CD8-positive, alpha-beta memory T cell (primary cell): Measurements from ENCODE around the gene VPS45. TPM values are rescaled to one million over a fixed set of nuclear protein-coding genes. Genes with fewer than 3 reads are reported as not detected.

Experiments
- CTCF ChIA-PET: fragments of 350-600 bp; sonication (Branson Sonifier 250); formaldehyde crosslinking; loops from one replicate; lab custom pipeline; 2021; ENCODE audit warnings: antibody characterized with exemption; lab: Charles Lee
- POLR2A ChIA-PET: fragments of 350-600 bp; sonication (Branson Sonifier 250); formaldehyde crosslinking; loops from one replicate; lab custom pipeline; 2021; ENCODE audit warnings: antibody characterized with exemption; lab: Charles Lee
- DNase-seq, 5 donors: peaks; one replicate each; pipeline versions ENCODE4 v3.0.0 to v3.0.0-alpha.2; 2020 to 2022; ENCODE audit warnings: mixed read lengths in 1 of 5
- H3K27ac ChIP-seq: one replicate; pipeline ENCODE4 v1.7.0; 2013; ENCODE audit warnings: low read depth, mild to moderate bottlenecking, low read length, moderate library complexity
- H3K27me3 ChIP-seq: 2 replicates; pipeline ENCODE4 v1.7.0; 2013; ENCODE audit warnings: low read length, mild to moderate bottlenecking; ENCODE audit not compliant: insufficient read depth, poor library complexity, severe bottlenecking
- H3K36me3 ChIP-seq: 2 replicates; pipeline ENCODE4 v1.7.0; 2013; ENCODE audit warnings: mild to moderate bottlenecking, low read length, moderate library complexity; ENCODE audit not compliant: insufficient read depth
- H3K4me1 ChIP-seq: 2 replicates; pipeline ENCODE4 v1.7.0; 2013; ENCODE audit warnings: mild to moderate bottlenecking, low read length, moderate library complexity; ENCODE audit not compliant: insufficient read depth
- H3K4me3 ChIP-seq: 2 replicates; pipeline ENCODE4 v1.7.0; 2013; ENCODE audit warnings: mild to moderate bottlenecking, low read length
- H3K9me3 ChIP-seq: 2 replicates; pipeline ENCODE4 v1.7.0; 2013; ENCODE audit warnings: mild to moderate bottlenecking, low read length
- H3K27ac Mint-ChIP-seq, 8 donors: one replicate each; pipeline ENCODE4 v1.8.0; 2020 to 2021; ENCODE audit warnings: mixed read lengths in 8 of 8, mild to moderate bottlenecking in 6 of 8, inconsistent platforms in 3 of 8, moderate library complexity in 3 of 8
- H3K27me3 Mint-ChIP-seq, 2 donors: one replicate each; pipeline ENCODE4 v1.8.0; 2020 to 2021; ENCODE audit warnings: mixed read lengths in 2 of 2, mild to moderate bottlenecking in 1 of 2, moderate library complexity in 1 of 2
- H3K36me3 Mint-ChIP-seq, 3 donors: one replicate each; pipeline ENCODE4 v1.8.0; 2020 to 2021; ENCODE audit warnings: mixed read lengths in 3 of 3, inconsistent platforms in 1 of 3, mild to moderate bottlenecking in 1 of 3
- H3K4me1 Mint-ChIP-seq, 3 donors: one replicate each; pipeline ENCODE4 v1.8.0; 2020 to 2021; ENCODE audit warnings: mixed read lengths in 3 of 3, inconsistent platforms in 1 of 3, mild to moderate bottlenecking in 1 of 3
- H3K4me3 Mint-ChIP-seq, 7 donors: one replicate each; pipeline ENCODE4 v1.8.0; 2020 to 2021; ENCODE audit warnings: mixed read lengths in 7 of 7, mild to moderate bottlenecking in 6 of 7, moderate library complexity in 4 of 7, inconsistent platforms in 2 of 7
- H3K9me3 Mint-ChIP-seq, 5 donors: one replicate each; pipeline ENCODE4 v1.8.0; 2020 to 2022; ENCODE audit warnings: mixed read lengths in 5 of 5, mild to moderate bottlenecking in 3 of 5, moderate library complexity in 2 of 5, inconsistent platforms in 1 of 5
- polyA plus RNA-seq: library from polyadenylated mRNA; unstranded; fragments of 300-500 nt; fragmentation: Illumina TruSeq; gene quantifications from one replicate; pipeline ENCODE4 v1.2.3, GENCODE V29; 2021
- total RNA-seq, 2 experiments: library from RNA; stranded (reverse); gene quantifications; one replicate each; pipeline ENCODE4 v1.2.3, GENCODE V29; 2021

VPS45 gene
- total and polyA plus RNA-seq, 3 experiments from 2014 or later, result 26.3 to 33.6 (median 27.5) TPM

- no peaks in the 10 kb centered on the region for H3K27me3 ChIP-seq
- Mint-ChIP-seq H3K27ac (peak overlapping the region in 1 of 8 donors; percentile 40), H3K4me3 (no peak overlapping the region), H3K9me3 (no peaks in the 10 kb centered on the region), H3K4me1 (peaks cover 22 to 47% (median 45%) of the 10 kb centered on the region in 3 donors), H3K27me3 (no peaks in the 10 kb centered on the region), H3K36me3 (peaks cover 4 to 56% (median 17%) of the 10 kb centered on the region in 3 donors)
- no peaks in the 10 kb centered on the region for H3K36me3 ChIP-seq
- H3K4me3 ChIP-seq, result no peak overlapping the region
- ChIA-PET CTCF (interaction anchor here (1.0 to 7.2 kb wide), 11 partner anchors 19 to 117 kb away, joined by 3 to 150 read pairs (median 5); partner anchors contain the start of gene PLEKHO1), POLR2A (interaction anchor here (0.8 to 1.9 kb wide), 3 partner anchors 38 to 114 kb away, joined by 3 to 15 read pairs (median 3); partner anchors contain the start of gene PLEKHO1)
- no peak overlapping the region for H3K27ac ChIP-seq
- peaks cover 6% of the 10 kb centered on the region for H3K4me1 ChIP-seq
- H3K9me3 ChIP-seq, result no peaks in the 10 kb centered on the region
- no peak for DNase-seq
Measured at GRCh38 chr1:150073516-150073915, 5.9 kb downstream of the VPS45 start.

DNA sequence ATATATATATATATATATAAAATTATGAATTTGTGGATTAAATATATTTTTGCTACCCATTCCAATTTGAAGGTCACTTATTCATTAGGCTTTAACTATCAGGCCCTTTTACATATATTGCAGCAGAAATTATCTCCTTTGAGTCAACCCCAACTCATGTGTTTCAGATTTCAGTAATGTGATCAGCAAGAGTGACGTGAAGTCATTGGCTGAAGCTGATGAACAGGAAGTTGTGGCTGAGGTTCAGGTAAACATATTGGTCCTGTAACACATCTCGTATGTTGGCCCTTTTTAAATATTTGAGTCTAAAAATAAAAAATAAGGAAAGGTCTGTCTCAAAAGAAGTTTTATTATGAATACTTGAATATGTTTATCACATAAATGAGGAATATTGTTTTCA, 8.5 kb downstream of the VPS45 start:
- Mint-ChIP-seq H3K9me3 (no peaks in the 10 kb centered on the region), H3K27me3 (no peaks in the 10 kb centered on the region), H3K27ac (peak overlapping the region in 5 of 8 donors; percentile 10 to 63 (median 21)), H3K4me3 (no peak overlapping the region), H3K36me3 (peaks cover 9 to 56% (median 18%) of the 10 kb centered on the region in 3 donors), H3K4me1 (peaks cover 8 to 36% (median 34%) of the 10 kb centered on the region in 3 donors)
- no peaks in the 10 kb centered on the region for H3K27me3 ChIP-seq
- ChIA-PET POLR2A (no interaction called here), CTCF (interaction anchor here (3.6 to 7.2 kb wide), 2 partner anchors 88 to 112 kb away, joined by 14 to 150 read pairs; no protein-coding TSS in a partner anchor)
- no peak overlapping the region for H3K4me3 ChIP-seq
- H3K36me3 ChIP-seq, result no peaks in the 10 kb centered on the region
- no peak for DNase-seq
- H3K27ac ChIP-seq, result no peak overlapping the region
- H3K4me1 ChIP-seq, result no peaks in the 10 kb centered on the region
- no peaks in the 10 kb centered on the region for H3K9me3 ChIP-seq

- Histone ChIP-seq H3K27ac (no peak overlapping the region), H3K9me3 (no peaks in the 10 kb centered on the region), H3K27me3 (no peaks in the 10 kb centered on the region), H3K36me3 (peaks cover 6% of the 10 kb centered on the region), H3K4me3 (no peak overlapping the region), H3K4me1 (no peaks in the 10 kb centered on the region)
- ChIA-PET CTCF (interaction anchor here (1.2 to 7.2 kb wide), 4 partner anchors 22 to 111 kb away, joined by 3 to 150 read pairs (median 8); partner anchors contain the start of gene PLEKHO1), POLR2A (no interaction called here)
- no peak for DNase-seq
- no peak overlapping the region for H3K27ac Mint-ChIP-seq
- H3K27me3 Mint-ChIP-seq, result no peaks in the 10 kb centered on the region
- H3K9me3 Mint-ChIP-seq, result no peaks in the 10 kb centered on the region
- peaks cover 12 to 64% (median 18%) of the 10 kb centered on the region in 3 donors for H3K36me3 Mint-ChIP-seq
- H3K4me1 Mint-ChIP-seq, result peaks cover 8 to 37% (median 34%) of the 10 kb centered on the region in 3 donors
- no peak overlapping the region for H3K4me3 Mint-ChIP-seq
Measured at GRCh38 chr1:150076985-150077384, 9.4 kb downstream of the VPS45 start.

DNA sequence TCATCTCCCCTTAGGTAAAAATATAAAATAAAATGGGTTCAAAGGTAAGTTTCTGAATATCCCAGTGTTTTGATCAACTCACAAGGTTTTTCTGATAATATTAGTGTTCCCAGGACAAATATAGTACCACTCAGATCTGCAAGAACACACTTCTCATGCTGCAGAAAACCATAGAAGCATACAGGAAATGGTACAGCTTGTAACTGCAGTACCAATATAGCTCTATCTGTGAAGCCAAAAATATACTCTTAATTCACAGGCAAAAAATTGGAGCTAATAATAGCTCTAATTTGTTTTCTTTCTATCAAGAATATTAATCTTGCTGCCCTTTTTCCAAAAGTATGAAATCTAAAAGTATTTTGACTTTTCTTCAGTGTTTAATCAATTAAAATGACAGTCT, 13.2 kb downstream of the VPS45 start:
- Histone ChIP-seq H3K36me3 (peaks cover 14% of the 10 kb centered on the region), H3K27ac (no peak overlapping the region), H3K27me3 (no peaks in the 10 kb centered on the region), H3K4me3 (no peak overlapping the region), H3K4me1 (no peaks in the 10 kb centered on the region), H3K9me3 (no peaks in the 10 kb centered on the region)
- Mint-ChIP-seq H3K36me3 (peaks cover 12 to 73% (median 22%) of the 10 kb centered on the region in 3 donors), H3K4me1 (peaks cover 4 to 20% (median 19%) of the 10 kb centered on the region in 3 donors), H3K27ac (no peak overlapping the region), H3K27me3 (no peaks in the 10 kb centered on the region), H3K4me3 (no peak overlapping the region), H3K9me3 (no peaks in the 10 kb centered on the region)
- ChIA-PET CTCF (interaction anchor here (1.1 kb wide), 1 partner anchor 106 kb away, joined by 3 read pairs; no protein-coding TSS in a partner anchor), POLR2A (no interaction called here)
- DNase-seq, result no peak

- Histone ChIP-seq H3K27me3 (no peaks in the 10 kb centered on the region), H3K36me3 (peaks cover 14% of the 10 kb centered on the region), H3K4me3 (no peak overlapping the region), H3K9me3 (no peaks in the 10 kb centered on the region), H3K4me1 (no peaks in the 10 kb centered on the region), H3K27ac (no peak overlapping the region)
- POLR2A ChIA-PET, result interaction anchor here (0.6 kb wide), 1 partner anchor 101 kb away, joined by 3 read pairs; no protein-coding TSS in a partner anchor
- H3K36me3 Mint-ChIP-seq, result peaks cover 12 to 73% (median 24%) of the 10 kb centered on the region in 3 donors
- peaks cover 0 to 9% (median 7%) of the 10 kb centered on the region in 3 donors for H3K4me1 Mint-ChIP-seq
- no peaks in the 10 kb centered on the region for H3K27me3 Mint-ChIP-seq
- no peak overlapping the region for H3K27ac Mint-ChIP-seq
- H3K9me3 Mint-ChIP-seq, result no peaks in the 10 kb centered on the region
- no peak for DNase-seq
- no peak overlapping the region for H3K4me3 Mint-ChIP-seq
- CTCF ChIA-PET, result no interaction called here
Measured at GRCh38 chr1:150082494-150082893, 14.9 kb downstream of the VPS45 start.

DNA sequence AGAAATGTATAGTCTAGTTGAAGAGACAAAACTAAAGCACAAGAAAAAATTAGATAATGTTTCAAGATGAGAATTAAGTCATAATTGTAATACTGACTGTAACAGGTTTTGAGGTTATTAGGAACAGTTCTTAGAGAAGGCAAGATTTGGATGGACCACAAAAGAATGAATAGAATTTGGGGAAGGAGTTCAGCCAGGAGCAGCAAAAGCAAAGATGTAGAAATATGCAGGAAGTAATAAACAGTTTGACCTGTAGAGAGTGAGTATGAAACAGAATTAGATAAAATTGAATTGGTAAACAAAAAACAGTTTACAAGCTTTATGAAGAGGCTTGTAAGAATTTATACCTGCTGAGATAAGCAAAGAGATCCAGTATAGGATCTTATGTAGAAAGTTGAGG, 16.3 kb downstream of the VPS45 start:
- ChIA-PET CTCF (no interaction called here), POLR2A (no interaction called here)
- Histone ChIP-seq H3K27me3 (no peaks in the 10 kb centered on the region), H3K4me3 (no peak overlapping the region), H3K36me3 (peaks cover 14% of the 10 kb centered on the region), H3K27ac (no peak overlapping the region), H3K9me3 (no peaks in the 10 kb centered on the region), H3K4me1 (no peaks in the 10 kb centered on the region)
- no peaks in the 10 kb centered on the region for H3K27me3 Mint-ChIP-seq
- H3K4me1 Mint-ChIP-seq, result peaks cover 0 to 7% (median 4%) of the 10 kb centered on the region in 3 donors
- no peaks in the 10 kb centered on the region for H3K9me3 Mint-ChIP-seq
- H3K27ac Mint-ChIP-seq, result peak overlapping the region in 1 of 8 donors; percentile 23
- no peak for DNase-seq
- no peak overlapping the region for H3K4me3 Mint-ChIP-seq
- peaks cover 11 to 73% (median 24%) of the 10 kb centered on the region in 3 donors for H3K36me3 Mint-ChIP-seq

- no peak overlapping the region for H3K27ac ChIP-seq
- no peak overlapping the region for H3K4me3 Mint-ChIP-seq
- H3K9me3 ChIP-seq, result no peaks in the 10 kb centered on the region
- H3K27me3 Mint-ChIP-seq, result no peaks in the 10 kb centered on the region
- H3K36me3 Mint-ChIP-seq, result peaks cover 8 to 74% (median 20%) of the 10 kb centered on the region in 3 donors
- H3K27me3 ChIP-seq, result no peaks in the 10 kb centered on the region
- H3K4me1 Mint-ChIP-seq, result peaks cover 0 to 11% (median 11%) of the 10 kb centered on the region in 3 donors
- H3K36me3 ChIP-seq, result peaks cover 14% of the 10 kb centered on the region
- CTCF ChIA-PET, result interaction anchor here (1.1 kb wide), 1 partner anchor 125 kb away, joined by 5 read pairs; no protein-coding TSS in a partner anchor
- H3K27ac Mint-ChIP-seq, result peak overlapping the region in 1 of 8 donors; percentile 70
- no peak overlapping the region for H3K4me3 ChIP-seq
- DNase-seq, result no peak
- POLR2A ChIA-PET, result no interaction called here
- H3K4me1 ChIP-seq, result no peaks in the 10 kb centered on the region
- H3K9me3 Mint-ChIP-seq, result no peaks in the 10 kb centered on the region
Measured at GRCh38 chr1:150085406-150085805, 17.8 kb downstream of the VPS45 start.

DNA sequence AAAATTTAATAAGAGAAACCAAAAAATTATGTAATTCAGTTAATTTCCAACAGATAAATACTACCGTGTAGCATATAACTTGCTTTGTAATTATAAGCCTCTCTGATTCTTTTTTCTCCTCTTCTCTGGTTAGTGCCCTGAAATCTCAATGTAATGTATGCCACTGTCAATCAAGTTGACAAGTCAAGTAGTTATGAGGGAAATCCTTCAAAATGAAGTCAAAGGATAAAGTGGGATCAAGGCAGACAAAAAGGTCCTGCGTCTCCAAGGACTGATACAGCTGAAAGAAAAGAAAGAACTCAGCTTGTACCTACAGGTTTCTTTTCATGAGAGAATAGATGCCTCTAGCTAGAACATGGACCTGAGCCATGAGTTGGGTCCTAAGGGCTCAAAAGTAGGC, 19.8 kb downstream of the VPS45 start:
- POLR2A ChIA-PET, result no interaction called here
- Mint-ChIP-seq H3K36me3 (peaks cover 4 to 69% (median 20%) of the 10 kb centered on the region in 3 donors), H3K4me3 (no peak overlapping the region), H3K4me1 (peaks cover 9 to 21% (median 17%) of the 10 kb centered on the region in 3 donors), H3K27ac (peak overlapping the region in 1 of 8 donors; percentile 71), H3K27me3 (no peaks in the 10 kb centered on the region), H3K9me3 (no peaks in the 10 kb centered on the region)
- H3K27ac ChIP-seq, result no peak overlapping the region
- CTCF ChIA-PET, result no interaction called here
- DNase-seq, result no peak
- no peaks in the 10 kb centered on the region for H3K9me3 ChIP-seq
- no peak overlapping the region for H3K4me3 ChIP-seq
- H3K27me3 ChIP-seq, result no peaks in the 10 kb centered on the region
- H3K4me1 ChIP-seq, result peaks cover 11% of the 10 kb centered on the region
- H3K36me3 ChIP-seq, result peaks cover 4% of the 10 kb centered on the region
